Liver (tissue), 9 donors: Measurements from ENCODE around the gene SCN1B. TPM values are rescaled to one million over a fixed set of nuclear protein-coding genes. Genes with fewer than 3 reads are reported as not detected.

Experiments
- DNase-seq: peaks from one replicate; pipeline ENCODE4 v3.0.0-alpha.2; 2017; ENCODE audit warnings: low spot score
- H3K27ac ChIP-seq, 2 donors: one replicate each; pipeline ENCODE4 v1.7.0; 2013; ENCODE audit warnings: inconsistent platforms in 2 of 2, low read length in 2 of 2, control low read depth in 1 of 2, low read depth in 1 of 2, mild to moderate bottlenecking in 1 of 2
- H3K27me3 ChIP-seq, 4 donors: one replicate each; pipeline versions ENCODE4 v1.6.1 to v1.7.0; 2013; ENCODE audit warnings: low read length in 3 of 4, inconsistent platforms in 1 of 4, mild to moderate bottlenecking in 1 of 4, moderate library complexity in 1 of 4; ENCODE audit not compliant: control insufficient read depth in 4 of 4, insufficient read depth in 4 of 4
- H3K36me3 ChIP-seq, 4 donors: one replicate each; pipeline versions ENCODE4 v1.6.1 to v1.7.0; 2013; ENCODE audit warnings: low read length in 3 of 4, mild to moderate bottlenecking in 3 of 4, low read depth in 1 of 4, moderate library complexity in 1 of 4; ENCODE audit not compliant: control insufficient read depth in 4 of 4, insufficient read depth in 3 of 4
- H3K4me1 ChIP-seq, 4 donors: one replicate each; pipeline versions ENCODE4 v1.6.1 to v1.7.0; 2013; ENCODE audit warnings: low read length in 3 of 4, mild to moderate bottlenecking in 3 of 4, moderate library complexity in 1 of 4; ENCODE audit not compliant: control insufficient read depth in 4 of 4, insufficient read depth in 4 of 4
- H3K4me3 ChIP-seq, 3 donors: one replicate each; pipeline versions ENCODE4 v1.6.1 to v1.7.0; 2013; ENCODE audit warnings: low read length in 3 of 3, control low read depth in 1 of 3, low read depth in 1 of 3, mild to moderate bottlenecking in 1 of 3
- H3K9ac ChIP-seq, 2 donors: one replicate each; pipeline ENCODE4 v1.7.0; 2013; ENCODE audit warnings: low read length in 2 of 2, mild to moderate bottlenecking in 2 of 2, moderate library complexity in 2 of 2, control low read depth in 1 of 2, low read depth in 1 of 2
- H3K9me3 ChIP-seq, 4 donors: one replicate each; pipeline versions ENCODE4 v1.6.1 to v1.7.0; 2013; ENCODE audit warnings: low read length in 3 of 4; ENCODE audit not compliant: control insufficient read depth in 4 of 4
- ATF3 ChIP-seq: IDR thresholded peaks from 2 replicates; pipeline ENCODE4 v1.6.1; 2016; ENCODE audit warnings: antibody characterized with exemption
- CTCF ChIP-seq: fragments of 150-350 bp; IDR thresholded peaks from 2 replicates; pipeline ENCODE4 v1.5.1; 2017; ENCODE audit warnings: improper control_type of control experiment, low read depth, low read length; ENCODE audit not compliant: missing input control
- GABPA ChIP-seq, 2 donors: IDR thresholded peaks in 1 of 2; conservative IDR thresholded peaks in 1 of 2; 2 replicates each; pipeline ENCODE4 v1.6.1; 2016; ENCODE audit warnings: antibody characterized with exemption in 2 of 2, mild to moderate bottlenecking in 1 of 2, moderate library complexity in 1 of 2
- JUND ChIP-seq, 2 donors: IDR thresholded peaks; 2 replicates each; pipeline ENCODE4 v1.6.1; 2016; ENCODE audit warnings: antibody characterized with exemption in 2 of 2
- NR2F2 ChIP-seq: IDR thresholded peaks from 2 replicates; pipeline ENCODE4 v1.6.1; 2016; ENCODE audit warnings: antibody characterized with exemption
- RAD21 ChIP-seq, 2 donors: IDR thresholded peaks; 2 replicates each; pipeline ENCODE4 v1.6.1; 2016; ENCODE audit warnings: antibody characterized with exemption in 2 of 2, mild to moderate bottlenecking in 2 of 2
- RXRA ChIP-seq, 2 donors: IDR thresholded peaks; 2 replicates each; pipeline ENCODE4 v1.6.1; 2017 to 2018; ENCODE audit warnings: antibody characterized with exemption in 2 of 2, mild to moderate bottlenecking in 1 of 2
- YY1 ChIP-seq: IDR thresholded peaks from 2 replicates; pipeline ENCODE4 v1.6.1; 2016; ENCODE audit warnings: antibody characterized with exemption, mild to moderate bottlenecking
- ZBTB33 ChIP-seq: IDR thresholded peaks from 2 replicates; pipeline ENCODE4 v1.6.1; 2016; ENCODE audit warnings: antibody characterized with exemption
- WGBS: extraction: QIAGEN DNeasy Blood & Tissue Kit; methylation state at CpG from one replicate; pipeline ENCODE4 v1.1.7; 2013; 5-methylcytosine and 5-hydroxymethylcytosine counted together
- polyA plus RNA-seq, 2 donors: library from polyadenylated mRNA; stranded (reverse) in 1 of 2; unstranded in 1 of 2; fragments of 200-250 nt in 1 of 2; fragments of >200 nt in 1 of 2; fragmentation: Nextera tagmentation in 1 of 2; extraction: Ambion mirVana in 1 of 2; gene quantifications; one replicate each; pipeline versions ENCODE4 v1.2.1 to v1.2.3, GENCODE V29; 2013 to 2015
- total RNA-seq, 2 donors: library from RNA; depleted of rRNA; stranded (reverse); fragments of >200 nt; gene quantifications; one replicate each; pipeline ENCODE4 v1.2.3, GENCODE V29; 2014
- donor health status: healthy.
- donor health status: healthy.
- donor health status: healthy.
- donor health status: healthy.
- donor health status: healthy.

The SCN1B gene
- total and polyA plus RNA-seq, 4 donors: 1.6 to 5.8 (median 3.4) TPM

- Histone ChIP-seq H3K4me3 (no peak overlapping the region), H3K27ac (peak overlapping the region; percentile 32 to 35), H3K36me3 (peaks cover 0 to 10% (median 6%) of the 10 kb centered on the region in 4 donors), H3K9ac (no peak overlapping the region), H3K9me3 (no peaks in the 10 kb centered on the region), H3K4me1 (peaks cover 0 to 14% (median 7%) of the 10 kb centered on the region in 4 donors), H3K27me3 (no peaks in the 10 kb centered on the region)
- no peak for DNase-seq
- TF ChIP-seq ATF3: no peak
- no peak for TF ChIP-seq NR2F2
- 89% methylated on average over 18 of the region's 18 CpGs for WGBS
These were observed 18.3 kb upstream of the SCN1B start for GRCh38 chr19:35011737-35012682.

- DNase-seq: peak; percentile 78
- Histone ChIP-seq H3K9ac (no peak overlapping the region), H3K27ac (no peak overlapping the region), H3K4me3 (no peak overlapping the region), H3K36me3 (peaks cover 0 to 10% (median 6%) of the 10 kb centered on the region in 4 donors), H3K27me3 (no peaks in the 10 kb centered on the region), H3K9me3 (no peaks in the 10 kb centered on the region), H3K4me1 (peaks cover 0 to 14% (median 7%) of the 10 kb centered on the region in 4 donors)
- 51% methylated on average over 32 of the region's 32 CpGs for WGBS
- TF ChIP-seq RXRA (IDR thresholded peaks at IDR 0.05): peak; percentile 14 to 57
- TF ChIP-seq RAD21 (IDR thresholded peaks at IDR 0.05): peak; percentile 96 to 97
- peak; percentile 99 for TF ChIP-seq CTCF
- TF ChIP-seq ZBTB33: no peak
These were observed 17.0 kb upstream of the SCN1B start for GRCh38 chr19:35013041-35013819.

- DNase-seq: no peak
- Histone ChIP-seq H3K4me1 (peaks cover 0 to 14% (median 7%) of the 10 kb centered on the region in 4 donors), H3K27ac (peak overlapping the region in 1 of 2 donors; percentile 6), H3K36me3 (peaks cover 0 to 10% (median 6%) of the 10 kb centered on the region in 4 donors), H3K27me3 (no peaks in the 10 kb centered on the region), H3K9me3 (no peaks in the 10 kb centered on the region), H3K9ac (no peak overlapping the region), H3K4me3 (no peak overlapping the region)
- no peak for TF ChIP-seq JUND (IDR thresholded peaks at IDR 0.05)
- no peak for TF ChIP-seq GABPA (IDR thresholded peaks at IDR 0.05 in 1 of 2, conservative IDR thresholded peaks at IDR 0.05 in 1 of 2)
- TF ChIP-seq ZBTB33: no peak
- no peak for TF ChIP-seq YY1
- TF ChIP-seq CTCF: no peak
- 79% methylated on average over 23 of the region's 23 CpGs for WGBS
These were observed 16.2 kb upstream of the SCN1B start for GRCh38 chr19:35013820-35014754.
